ENCODE measurements around the gene CNFN.

CNFN gene

DNA sequence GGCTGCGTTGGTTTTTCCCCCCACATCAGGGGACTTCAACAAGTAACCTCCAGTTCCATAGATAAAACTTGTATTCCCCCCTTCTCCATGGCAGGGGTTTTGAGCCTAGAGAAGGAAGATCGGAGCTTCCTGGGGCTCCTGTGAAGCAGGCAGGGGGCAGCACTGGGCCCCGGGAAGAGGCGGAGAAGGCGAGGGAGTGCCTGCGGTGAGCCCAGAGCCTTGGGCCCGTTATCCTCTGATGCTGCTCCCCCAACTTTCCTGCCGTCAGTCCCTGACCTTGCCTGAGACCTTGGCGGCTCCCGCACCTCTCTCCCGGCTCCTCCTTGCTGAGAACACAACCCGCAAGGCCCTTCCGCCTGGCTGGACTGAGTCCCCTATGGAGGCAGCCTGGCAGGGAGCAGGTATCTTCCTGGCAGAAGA, 34.6 kb upstream of the CNFN start:
- Histone ChIP-seq H3K27ac (ENCODE audit: low read depth, low read length) (no peak overlapping the region), H3K9ac (ENCODE audit: low read length) (no peak overlapping the region), H3K4me3 (ENCODE audit: low read depth, low read length) (no peak overlapping the region), H3K79me2 (ENCODE audit: control insufficient read depth, insufficient read depth, low read length, poor library complexity) (no peaks in the 10 kb centered on the region), H3K14ac (ENCODE audit: low read length) (no peak overlapping the region), H4K91ac (ENCODE audit: low read depth, low read length) (no peak overlapping the region), H3K9me3 (ENCODE audit: insufficient read depth, low read depth, low read length) (peaks cover 8% of the 10 kb centered on the region), H2BK12ac (ENCODE audit: low read length) (no peak overlapping the region), H3K27me3 (ENCODE audit: insufficient read depth, low read length) (peaks cover 8% of the 10 kb centered on the region), H3K4me2 (ENCODE audit: low read length) (no peak overlapping the region), H3K36me3 (ENCODE audit: control insufficient read depth in 1 of 2, insufficient read depth in 2 of 2, low read length in 2 of 2) (no peaks in the 10 kb centered on the region), H3K4me1 (ENCODE audit: control insufficient read depth in 1 of 2, insufficient read depth in 2 of 2, low read length in 2 of 2) (peaks cover 6 to 13% of the 10 kb centered on the region in 2 experiments), H2AK5ac (ENCODE audit: low read length) (no peak overlapping the region), H2BK120ac (ENCODE audit: insufficient read depth, low read length, poor library complexity) (no peak overlapping the region), H3K4ac (ENCODE audit: low read depth, low read length) (no peak overlapping the region), H4K8ac (ENCODE audit: low read depth, low read length) (no peak overlapping the region), H2AFZ (ENCODE audit: insufficient read depth, low read length, poor library complexity) (no peak overlapping the region), H2BK5ac (ENCODE audit: low read depth, low read length, poor library complexity) (no peak overlapping the region), H3K18ac (ENCODE audit: low read length) (no peak overlapping the region), H3K23ac (ENCODE audit: low read length) (no peak overlapping the region), H3K79me1 (ENCODE audit: low read length) (peaks cover 2% of the 10 kb centered on the region), H4K12ac (ENCODE audit: low read depth, low read length) (no peak overlapping the region)
- no CpG with 5 or more reads among the region's 13 CpGs for WGBS (ENCODE audit: extremely low coverage, insufficient coverage, insufficient read length)
- DNase-seq, result no peak

- no peak overlapping the region for H2BK12ac ChIP-seq (ENCODE audit: low read length)
- no peaks in the 10 kb centered on the region for H3K36me3 ChIP-seq (ENCODE audit: control insufficient read depth in 1 of 2, insufficient read depth in 2 of 2, low read length in 2 of 2)
- no peak overlapping the region for H3K18ac ChIP-seq (ENCODE audit: low read length)
- no peak overlapping the region for H2BK5ac ChIP-seq (ENCODE audit: low read depth, low read length, poor library complexity)
- H3K79me1 ChIP-seq (ENCODE audit: low read length), result peaks cover 2% of the 10 kb centered on the region
- peaks cover 6 to 13% of the 10 kb centered on the region in 2 experiments for H3K4me1 ChIP-seq (ENCODE audit: control insufficient read depth in 1 of 2, insufficient read depth in 2 of 2, low read length in 2 of 2)
- H4K91ac ChIP-seq (ENCODE audit: low read depth, low read length), result no peak overlapping the region
- no peak overlapping the region for H3K27ac ChIP-seq (ENCODE audit: low read depth, low read length)
- H4K8ac ChIP-seq (ENCODE audit: low read depth, low read length), result no peak overlapping the region
- no peak overlapping the region for H3K4me3 ChIP-seq (ENCODE audit: low read depth, low read length)
- no peak overlapping the region for H3K23ac ChIP-seq (ENCODE audit: low read length)
- H3K79me2 ChIP-seq (ENCODE audit: control insufficient read depth, insufficient read depth, low read length, poor library complexity), result no peaks in the 10 kb centered on the region
- no peak overlapping the region for H2AFZ ChIP-seq (ENCODE audit: insufficient read depth, low read length, poor library complexity)
- H3K4me2 ChIP-seq (ENCODE audit: low read length), result no peak overlapping the region
- H3K14ac ChIP-seq (ENCODE audit: low read length), result no peak overlapping the region
- H2BK120ac ChIP-seq (ENCODE audit: insufficient read depth, low read length, poor library complexity), result no peak overlapping the region
- H3K4ac ChIP-seq (ENCODE audit: low read depth, low read length), result no peak overlapping the region
- H3K9ac ChIP-seq (ENCODE audit: low read length), result no peak overlapping the region
- H3K9me3 ChIP-seq (ENCODE audit: insufficient read depth, low read depth, low read length), result peaks cover 8% of the 10 kb centered on the region
- no peak overlapping the region for H2AK5ac ChIP-seq (ENCODE audit: low read length)
- no CpG with 5 or more reads among the region's 15 CpGs for WGBS (ENCODE audit: extremely low coverage, insufficient coverage, insufficient read length)
- no peak overlapping the region for H4K12ac ChIP-seq (ENCODE audit: low read depth, low read length)
- H3K27me3 ChIP-seq (ENCODE audit: insufficient read depth, low read length), result peaks cover 8% of the 10 kb centered on the region
- DNase-seq, result no peak
Observed at GRCh38 chr19:42424345-42424707, 34.2 kb upstream of the CNFN start.

GRCh38 chr19:42423462-42424344, 33.6 kb upstream of the CNFN start:
- DNase-seq, result peak in 1 of 2 donors; percentile 24
- peak overlapping the region; percentile 67 for H3K4me3 ChIP-seq (ENCODE audit: low read depth, low read length)
- WGBS (ENCODE audit: extremely low coverage, insufficient coverage, insufficient read length), result no CpG with 5 or more reads among the region's 65 CpGs
- no peak overlapping the region for H2BK12ac ChIP-seq (ENCODE audit: low read length)
- peaks cover 8% of the 10 kb centered on the region for H3K9me3 ChIP-seq (ENCODE audit: insufficient read depth, low read depth, low read length)
- H3K4ac ChIP-seq (ENCODE audit: low read depth, low read length), result no peak overlapping the region
- no peaks in the 10 kb centered on the region for H3K79me2 ChIP-seq (ENCODE audit: control insufficient read depth, insufficient read depth, low read length, poor library complexity)
- peaks cover 6 to 13% of the 10 kb centered on the region in 2 experiments for H3K4me1 ChIP-seq (ENCODE audit: control insufficient read depth in 1 of 2, insufficient read depth in 2 of 2, low read length in 2 of 2)
- H3K27ac ChIP-seq (ENCODE audit: low read depth, low read length), result no peak overlapping the region
- H3K4me2 ChIP-seq (ENCODE audit: low read length), result peak overlapping the region; percentile 83
- H3K27me3 ChIP-seq (ENCODE audit: insufficient read depth, low read length), result peaks cover 8% of the 10 kb centered on the region
- H2AK5ac ChIP-seq (ENCODE audit: low read length), result no peak overlapping the region
- no peaks in the 10 kb centered on the region for H3K36me3 ChIP-seq (ENCODE audit: control insufficient read depth in 1 of 2, insufficient read depth in 2 of 2, low read length in 2 of 2)
- no peak overlapping the region for H3K14ac ChIP-seq (ENCODE audit: low read length)
- H4K8ac ChIP-seq (ENCODE audit: low read depth, low read length), result peak overlapping the region; percentile 2
- no peak overlapping the region for H3K9ac ChIP-seq (ENCODE audit: low read length)
- H3K18ac ChIP-seq (ENCODE audit: low read length), result no peak overlapping the region
- peak overlapping the region; percentile 37 for H2AFZ ChIP-seq (ENCODE audit: insufficient read depth, low read length, poor library complexity)
- no peak overlapping the region for H3K23ac ChIP-seq (ENCODE audit: low read length)
- no peak overlapping the region for H4K12ac ChIP-seq (ENCODE audit: low read depth, low read length)
- no peak overlapping the region for H2BK5ac ChIP-seq (ENCODE audit: low read depth, low read length, poor library complexity)
- H4K91ac ChIP-seq (ENCODE audit: low read depth, low read length), result no peak overlapping the region
- peaks cover 2% of the 10 kb centered on the region for H3K79me1 ChIP-seq (ENCODE audit: low read length)
- no peak overlapping the region for H2BK120ac ChIP-seq (ENCODE audit: insufficient read depth, low read length, poor library complexity)

GRCh38 chr19:42422901-42423461, 32.9 kb upstream of the CNFN start:
- peaks cover 9% of the 10 kb centered on the region for H3K9me3 ChIP-seq (ENCODE audit: insufficient read depth, low read depth, low read length)
- H3K18ac ChIP-seq (ENCODE audit: low read length), result no peak overlapping the region
- no peaks in the 10 kb centered on the region for H3K36me3 ChIP-seq (ENCODE audit: control insufficient read depth in 1 of 2, insufficient read depth in 2 of 2, low read length in 2 of 2)
- no peak overlapping the region for H2AK5ac ChIP-seq (ENCODE audit: low read length)
- H3K9ac ChIP-seq (ENCODE audit: low read length), result no peak overlapping the region
- H3K79me1 ChIP-seq (ENCODE audit: low read length), result peaks cover 2% of the 10 kb centered on the region
- WGBS (ENCODE audit: extremely low coverage, insufficient coverage, insufficient read length), result no CpG with 5 or more reads among the region's 38 CpGs
- H3K4me2 ChIP-seq (ENCODE audit: low read length), result peak overlapping the region; percentile 83
- H4K91ac ChIP-seq (ENCODE audit: low read depth, low read length), result no peak overlapping the region
- H3K27ac ChIP-seq (ENCODE audit: low read depth, low read length), result no peak overlapping the region
- no peak overlapping the region for H2BK5ac ChIP-seq (ENCODE audit: low read depth, low read length, poor library complexity)
- H3K4me3 ChIP-seq (ENCODE audit: low read depth, low read length), result peak overlapping the region; percentile 67
- H3K27me3 ChIP-seq (ENCODE audit: insufficient read depth, low read length), result peaks cover 8% of the 10 kb centered on the region
- H2BK120ac ChIP-seq (ENCODE audit: insufficient read depth, low read length, poor library complexity), result no peak overlapping the region
- no peaks in the 10 kb centered on the region for H3K79me2 ChIP-seq (ENCODE audit: control insufficient read depth, insufficient read depth, low read length, poor library complexity)
- peaks cover 6 to 13% of the 10 kb centered on the region in 2 experiments for H3K4me1 ChIP-seq (ENCODE audit: control insufficient read depth in 1 of 2, insufficient read depth in 2 of 2, low read length in 2 of 2)
- H3K23ac ChIP-seq (ENCODE audit: low read length), result no peak overlapping the region
- H2BK12ac ChIP-seq (ENCODE audit: low read length), result no peak overlapping the region
- no peak overlapping the region for H2AFZ ChIP-seq (ENCODE audit: insufficient read depth, low read length, poor library complexity)
- no peak overlapping the region for H3K4ac ChIP-seq (ENCODE audit: low read depth, low read length)
- H4K12ac ChIP-seq (ENCODE audit: low read depth, low read length), result no peak overlapping the region
- peak overlapping the region; percentile 0 for H3K14ac ChIP-seq (ENCODE audit: low read length)
- no peak for DNase-seq
- H4K8ac ChIP-seq (ENCODE audit: low read depth, low read length), result peak overlapping the region; percentile 2
